Measurements from ENCODE around the gene MORF4L2.

DNA sequence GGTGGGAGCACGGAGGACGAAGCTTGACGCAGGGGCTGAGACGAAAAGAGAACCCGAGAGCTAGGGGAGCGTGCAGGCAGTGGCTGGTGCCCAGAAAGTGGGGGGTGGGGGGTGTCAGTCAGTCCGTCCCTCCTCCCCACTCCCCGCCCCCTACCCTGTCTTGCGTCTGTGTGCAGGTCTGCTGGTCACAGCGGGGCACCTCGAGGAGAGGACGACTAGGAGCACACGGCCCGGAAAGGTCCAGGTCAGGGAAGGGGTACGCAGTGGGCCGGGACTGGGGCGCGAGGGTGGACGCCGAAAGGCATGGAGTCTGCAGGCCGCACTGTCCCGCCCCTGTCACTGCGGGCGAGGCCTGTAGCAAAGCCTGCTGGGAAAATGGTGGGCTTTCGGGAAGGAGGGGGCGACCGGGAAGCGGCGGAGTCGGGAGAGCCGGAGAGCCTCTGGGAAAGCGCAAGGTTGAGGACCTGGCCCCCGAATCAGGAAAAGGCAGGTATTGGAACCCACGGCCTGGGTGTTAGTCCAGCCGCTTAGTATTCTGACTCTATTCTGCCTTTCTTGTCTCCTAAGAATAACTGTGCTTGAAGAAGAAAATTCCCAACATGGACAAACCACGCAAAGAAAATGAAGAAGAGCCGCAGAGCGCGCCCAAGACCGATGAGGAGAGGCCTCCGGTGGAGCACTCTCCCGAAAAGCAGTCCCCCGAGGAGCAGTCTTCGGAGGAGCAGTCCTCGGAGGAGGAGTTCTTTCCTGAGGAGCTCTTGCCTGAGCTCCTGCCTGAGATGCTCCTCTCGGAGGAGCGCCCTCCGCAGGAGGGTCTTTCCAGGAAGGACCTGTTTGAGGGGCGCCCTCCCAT, 57.0 kb downstream of the MORF4L2 start:
- TF ChIP-seq, protein P1, sequence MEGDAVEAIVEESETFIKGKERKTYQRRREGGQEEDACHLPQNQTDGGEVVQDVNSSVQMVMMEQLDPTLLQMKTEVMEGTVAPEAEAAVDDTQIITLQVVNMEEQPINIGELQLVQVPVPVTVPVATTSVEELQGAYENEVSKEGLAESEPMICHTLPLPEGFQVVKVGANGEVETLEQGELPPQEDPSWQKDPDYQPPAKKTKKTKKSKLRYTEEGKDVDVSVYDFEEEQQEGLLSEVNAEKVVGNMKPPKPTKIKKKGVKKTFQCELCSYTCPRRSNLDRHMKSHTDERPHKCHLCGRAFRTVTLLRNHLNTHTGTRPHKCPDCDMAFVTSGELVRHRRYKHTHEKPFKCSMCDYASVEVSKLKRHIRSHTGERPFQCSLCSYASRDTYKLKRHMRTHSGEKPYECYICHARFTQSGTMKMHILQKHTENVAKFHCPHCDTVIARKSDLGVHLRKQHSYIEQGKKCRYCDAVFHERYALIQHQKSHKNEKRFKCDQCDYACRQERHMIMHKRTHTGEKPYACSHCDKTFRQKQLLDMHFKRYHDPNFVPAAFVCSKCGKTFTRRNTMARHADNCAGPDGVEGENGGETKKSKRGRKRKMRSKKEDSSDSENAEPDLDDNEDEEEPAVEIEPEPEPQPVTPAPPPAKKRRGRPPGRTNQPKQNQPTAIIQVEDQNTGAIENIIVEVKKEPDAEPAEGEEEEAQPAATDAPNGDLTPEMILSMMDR (IDR thresholded peaks at IDR 0.05; ENCODE audit: low read length): no peak
- no peak for TF ChIP-seq EZH2 (IDR thresholded peaks at IDR 0.05; ENCODE audit: borderline replicate concordance, low read length)
